WTC11 (cell line): Measurements from ENCODE around the gene ZDHHC19.

Experiments used
- CTCF ChIP-seq: fragments of 200-600 bp; IDR thresholded peaks from 2 replicates; pipeline ENCODE4 v1.8.0; 2022; ENCODE audit warnings: antibody characterized with exemption
- FOXP1 ChIP-seq: sonication (generic); formaldehyde crosslinking; IDR thresholded peaks from 2 replicates; pipeline ENCODE4 v1.8.0; 2022; ENCODE audit warnings: missing genetic modification reagents, mild to moderate bottlenecking, moderate library complexity, borderline replicate concordance
- GTF2I ChIP-seq: fragments of 250-450 bp; sonication (Bioruptor Pico); conservative IDR thresholded peaks from 2 replicates; pipeline ENCODE4 v1.4.0; 2021; ENCODE audit warnings: mild to moderate bottlenecking
- JUN ChIP-seq: sonication (generic); formaldehyde crosslinking; IDR thresholded peaks from 2 replicates; pipeline ENCODE4 v1.8.0; 2023; ENCODE audit warnings: mild to moderate bottlenecking, missing genetic modification reagents
- KAT7 ChIP-seq: sonication (generic); formaldehyde crosslinking; IDR thresholded peaks from 2 replicates; pipeline ENCODE4 v1.8.1; 2023; ENCODE audit warnings: missing genetic modification reagents, mild to moderate bottlenecking, borderline replicate concordance
- MXD4 ChIP-seq: fragments of 250-450 bp; sonication (Bioruptor Pico); IDR thresholded peaks from 2 replicates; pipeline ENCODE4 v1.8.0; 2021; ENCODE audit warnings: mild to moderate bottlenecking, moderate library complexity, borderline replicate concordance
- SP1 ChIP-seq: sonication (generic); formaldehyde crosslinking; conservative IDR thresholded peaks from 2 replicates; pipeline ENCODE4 v1.8.1; 2022; ENCODE audit warnings: missing genetic modification reagents
- TCF7 ChIP-seq: sonication (generic); formaldehyde crosslinking; IDR thresholded peaks from 2 replicates; pipeline ENCODE4 v1.8.0; 2022; ENCODE audit warnings: mild to moderate bottlenecking, low read depth, missing genetic modification reagents, moderate library complexity
- ZNF121 ChIP-seq: sonication (generic); formaldehyde crosslinking; IDR thresholded peaks from 2 replicates; pipeline ENCODE4 v1.8.0; 2023; ENCODE audit warnings: missing genetic modification reagents
- ZNF512 ChIP-seq: sonication (generic); formaldehyde crosslinking; IDR thresholded peaks from 2 replicates; pipeline ENCODE4 v1.8.1; 2022; ENCODE audit warnings: missing genetic modification reagents, borderline replicate concordance

- no peak for TF ChIP-seq ZNF512 (CRISPR knock-in tag)
- TF ChIP-seq CTCF: no peak
- TF ChIP-seq GTF2I: no peak
- no peak for TF ChIP-seq JUN (CRISPR knock-in tag)
- TF ChIP-seq MXD4 (CRISPR knock-in tag): no peak
- no peak for TF ChIP-seq SP1
- TF ChIP-seq FOXP1 (CRISPR knock-in tag): no peak
- no peak for TF ChIP-seq ZNF121
- no peak for TF ChIP-seq TCF7 (CRISPR knock-in tag)
- TF ChIP-seq KAT7 (CRISPR knock-in tag): no peak
Measured at GRCh38 chr3:196203846-196204245, 7.4 kb downstream of the ZDHHC19 start.
